Endothelial cell of umbilical vein (primary cell): ENCODE data around the gene APBA3. TPM values are rescaled to one million over a fixed set of nuclear protein-coding genes. Genes with fewer than 3 reads are reported as not detected.

Experiments
- BruUV-seq: library from RNA; stranded (reverse); fragments of 400-500 nt; replicated peaks from 2 replicates; lab custom pipeline; 2021; lab: Mats Ljungman, UMichigan
- CTCF ChIA-PET: fragments of 300-600, 350-600 bp; sonication (Branson Sonifier 250); formaldehyde crosslinking; loops from one replicate; lab custom pipeline; 2021; ENCODE audit warnings: antibody characterized with exemption, inconsistent platforms; lab: Charles Lee
- POLR2A ChIA-PET: fragments of 300-600, 350-600 bp; sonication (Branson Sonifier 250); formaldehyde crosslinking; loops from one replicate; lab custom pipeline; 2021; ENCODE audit warnings: antibody characterized with exemption, inconsistent platforms; lab: Charles Lee
- DNase-seq: peaks from one replicate; pipeline ENCODE4 v3.0.0-alpha.2; 2011; ENCODE audit warnings: low read depth, low spot score
- FAIRE-seq: peaks from 2 replicates; lab custom pipeline; 2011; peaks lifted over from hg19 to GRCh38; lab: Jason Lieb, UNC
- H2AFZ ChIP-seq: 2 replicates; pipeline ENCODE4 v1.6.0; 2012; ENCODE audit warnings: low read depth, low read length, control low read depth, inconsistent platforms
- H3K27ac ChIP-seq: 2 replicates; pipeline ENCODE4 v1.5.1; 2011; ENCODE audit warnings: low read depth, mild to moderate bottlenecking, control low read depth, low read length, moderate library complexity; ENCODE audit not compliant: insufficient read depth
- H3K27me3 ChIP-seq, 2 experiments: 2 replicates each; pipeline versions ENCODE4 v1.6.0 to v1.6.1; 2011; ENCODE audit warnings: low read length in 2 of 2, mixed read lengths in 1 of 2; ENCODE audit not compliant: control insufficient read depth in 2 of 2, insufficient read depth in 2 of 2
- H3K36me3 ChIP-seq, 2 experiments: 2 replicates in 1 of 2; 3 replicates in 1 of 2; pipeline ENCODE4 v1.5.1; 2011; ENCODE audit warnings: low read length in 2 of 2, mild to moderate bottlenecking in 1 of 2, moderate library complexity in 1 of 2; ENCODE audit not compliant: control insufficient read depth in 2 of 2, insufficient read depth in 2 of 2; ENCODE audit errors: extremely low read depth in 1 of 2
- H3K4me1 ChIP-seq: 3 replicates; pipeline ENCODE4 v1.5.1; 2011; ENCODE audit warnings: mild to moderate bottlenecking, low read length; ENCODE audit not compliant: control insufficient read depth, insufficient read depth; ENCODE audit errors: extremely low read depth
- H3K4me2 ChIP-seq: 2 replicates; pipeline ENCODE4 v1.6.1; 2011; ENCODE audit warnings: low read length, control low read depth, mixed read lengths; ENCODE audit not compliant: insufficient read depth
- H3K4me3 ChIP-seq, 3 experiments: fragments of 200-600 bp in 1 of 3; sonication (generic), shearing (Covaris generic) in 1 of 3; replicated peaks in 1 of 3; 2 replicates each; pipeline ENCODE4 v1.5.1; 2011 to 2016; ENCODE audit warnings: control low read depth in 3 of 3, low read length in 3 of 3, mild to moderate bottlenecking in 2 of 3, inconsistent platforms in 1 of 3, low read depth in 1 of 3, moderate library complexity in 1 of 3; ENCODE audit not compliant: insufficient read depth in 1 of 3
- H3K79me2 ChIP-seq: 2 replicates; pipeline ENCODE4 v1.6.0; 2012; ENCODE audit warnings: low read length, inconsistent platforms; ENCODE audit not compliant: control insufficient read depth, insufficient read depth
- H3K9ac ChIP-seq: replicated peaks from 2 replicates; pipeline ENCODE3; 2011; ENCODE audit warnings: low read length, control low read depth; ENCODE audit not compliant: insufficient read depth; ENCODE audit errors: extremely low read depth
- H3K9me1 ChIP-seq: replicated peaks from 3 replicates; pipeline ENCODE4 v1.6.0; 2011; ENCODE audit warnings: mild to moderate bottlenecking, low read length; ENCODE audit not compliant: control insufficient read depth, insufficient read depth; ENCODE audit errors: extremely low read depth
- H3K9me3 ChIP-seq: replicated peaks from 2 replicates; pipeline ENCODE4 v1.5.1; 2012; ENCODE audit warnings: low read length, inconsistent platforms; ENCODE audit not compliant: control insufficient read depth, insufficient read depth
- H4K20me1 ChIP-seq: replicated peaks from 2 replicates; pipeline ENCODE3; 2011; ENCODE audit warnings: mild to moderate bottlenecking, low read length; ENCODE audit not compliant: control insufficient read depth, insufficient read depth; ENCODE audit errors: extremely low read depth
- EZH2 ChIP-seq: IDR thresholded peaks from 2 replicates; pipeline ENCODE4 v1.6.1; 2012; ENCODE audit warnings: borderline replicate concordance, low read depth, mild to moderate bottlenecking, moderate library complexity, low read length, inconsistent platforms; ENCODE audit not compliant: severe bottlenecking
- FOS ChIP-seq: IDR thresholded peaks from 2 replicates; pipeline ENCODE4 v1.6.1; 2011; ENCODE audit warnings: mild to moderate bottlenecking, low read length, moderate library complexity, borderline replicate concordance; ENCODE audit not compliant: insufficient read depth
- GATA2 ChIP-seq: IDR thresholded peaks from 2 replicates; pipeline ENCODE4 v1.7.0; 2011; ENCODE audit warnings: low read depth, mild to moderate bottlenecking, moderate library complexity, mixed read lengths, low read length; ENCODE audit not compliant: insufficient read length, insufficient read depth
- JUN ChIP-seq: IDR thresholded peaks from 2 replicates; pipeline ENCODE4 v1.6.1; 2011; ENCODE audit warnings: borderline replicate concordance, low read depth; ENCODE audit not compliant: insufficient read length, insufficient read depth
- MYC ChIP-seq: IDR thresholded peaks from one replicate; pipeline ENCODE4 v1.6.1; 2011; ENCODE audit warnings: mild to moderate bottlenecking, low read depth, low read length
- POLR2A ChIP-seq: IDR thresholded peaks from 2 replicates; pipeline ENCODE4 v1.6.1; 2012; ENCODE audit warnings: low read depth, mild to moderate bottlenecking, control low read depth, low read length
- POLR2AphosphoS5 ChIP-seq: IDR thresholded peaks from 2 replicates; pipeline ENCODE4 v1.6.1; 2012; ENCODE audit warnings: low read depth, mild to moderate bottlenecking, control low read depth, low read length, moderate library complexity; ENCODE audit not compliant: insufficient read depth
- dilution Hi-C: fragments of 300-500 bp; cut with MboI; formaldehyde crosslinking; loops from one replicate; pipeline ENCODE4 v1.15.0; 2019; ENCODE audit warnings: low sequenced_read_pairs; ENCODE audit not compliant: extremely low pct_ligation_motif_present
- intact Hi-C: fragments of 100-400 bp; cut with micrococcal nuclease; formaldehyde crosslinking; loops from one replicate; pipeline ENCODE4 v1.10.0; 2022
- polyA plus RNA-seq, 4 experiments: library from polyadenylated mRNA; depleted of rRNA in 3 of 4; stranded (reverse) in 3 of 4; unstranded in 1 of 4; fragments of >200 nt; gene quantifications; 2 replicates each; pipeline versions ENCODE4 v1.2.1 to v1.2.3, GENCODE V29; 2011 to 2012; ENCODE audit warnings: missing spikeins in 1 of 4
- total RNA-seq: library from RNA; stranded (reverse); gene quantifications from 2 replicates; pipeline ENCODE4 v1.2.3, GENCODE V29; 2021
- TF ChIP-seq, protein P1 (sequence below): IDR thresholded peaks from 2 replicates; pipeline ENCODE4 v1.6.1; 2011; ENCODE audit not compliant: insufficient read depth, insufficient read length
- TF ChIP-seq, protein P2 (sequence below), 2 donors: IDR thresholded peaks; 1 replicate in 1 of 2; 2 replicates in 1 of 2; pipeline ENCODE4 v1.5.1; 2011; ENCODE audit warnings: low read length in 2 of 2, mild to moderate bottlenecking in 2 of 2, moderate library complexity in 2 of 2, control low read depth in 1 of 2, inconsistent platforms in 1 of 2, low read depth in 1 of 2; ENCODE audit not compliant: insufficient read depth in 1 of 2; ENCODE audit errors: extremely low read depth in 1 of 2

The APBA3 gene
- total and polyA plus RNA-seq, 2 donors (not counting 3 experiments of a cell fraction or from before 2014, with no cell fraction given): 23.4 to 25.1 TPM

DNA sequence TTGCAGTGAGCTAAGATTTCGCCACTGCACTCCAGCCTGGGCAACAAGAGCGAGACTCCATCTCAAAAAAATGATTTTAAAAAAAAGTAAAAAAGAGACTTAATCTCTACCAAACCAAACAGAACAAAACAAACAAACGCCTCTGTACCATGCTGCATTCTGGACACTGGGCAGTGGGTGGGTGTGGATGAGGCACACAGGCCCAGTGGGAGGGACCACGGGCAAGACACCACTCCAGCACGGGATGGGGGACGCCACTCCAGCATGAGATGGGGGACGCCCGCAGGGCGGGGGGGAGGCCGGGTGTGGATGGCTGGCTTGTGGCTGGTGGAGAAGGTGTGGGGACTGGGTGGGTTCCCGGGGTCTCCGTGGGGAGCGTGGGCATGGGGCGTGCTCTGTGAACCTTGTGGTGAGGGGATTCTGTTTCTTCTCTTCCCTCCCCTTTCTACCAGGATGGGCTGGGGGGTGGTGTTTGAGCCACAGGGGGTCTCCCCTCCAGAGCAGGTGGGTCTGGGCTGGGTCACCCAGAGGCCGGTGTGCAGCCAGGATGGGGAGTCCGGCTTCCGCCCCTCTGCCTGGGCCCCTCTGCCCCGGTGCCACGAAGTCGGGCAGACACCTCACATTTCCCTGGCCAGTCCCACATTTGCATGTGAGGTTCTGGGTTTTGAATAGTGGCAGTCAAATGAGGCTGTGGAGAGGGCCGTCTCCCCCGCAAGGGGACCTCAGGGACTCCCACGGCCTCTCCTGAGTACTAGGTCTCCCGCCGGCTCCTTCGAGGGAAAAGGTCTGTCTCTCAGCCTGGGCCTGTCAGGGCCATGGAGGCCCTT, 48.6 kb upstream of the APBA3 start:
- CTCF ChIA-PET: interaction anchor here (0.6 to 3.8 kb wide), 3 partner anchors 12 to 39 kb away, joined by 4 to 22 read pairs (median 6); no protein-coding TSS in a partner anchor
- dilution Hi-C loops: no loop called here
- H4K20me1 ChIP-seq: no peaks in the 10 kb centered on the region

More for the DNA sequence above, 48.6 kb upstream of the APBA3 start:
- Histone ChIP-seq H3K9ac (no peak overlapping the region), H3K79me2 (no peaks in the 10 kb centered on the region), H3K9me1 (no peaks in the 10 kb centered on the region), H3K4me2 (no peak overlapping the region), H3K4me3 (no peak overlapping the region), H3K4me1 (no peaks in the 10 kb centered on the region), H3K36me3 (no peaks in the 10 kb centered on the region), H3K27ac (no peak overlapping the region), H3K9me3 (no peaks in the 10 kb centered on the region), H2AFZ (no peak overlapping the region), H3K27me3 (no peaks in the 10 kb centered on the region)
- intact Hi-C loops: no loop called here
- TF ChIP-seq, protein P1, sequence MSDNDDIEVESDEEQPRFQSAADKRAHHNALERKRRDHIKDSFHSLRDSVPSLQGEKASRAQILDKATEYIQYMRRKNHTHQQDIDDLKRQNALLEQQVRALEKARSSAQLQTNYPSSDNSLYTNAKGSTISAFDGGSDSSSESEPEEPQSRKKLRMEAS: no peak
- no peak for TF ChIP-seq POLR2AphosphoS5
- no peak for TF ChIP-seq GATA2
- no peak for TF ChIP-seq POLR2A
- TF ChIP-seq, protein P2, sequence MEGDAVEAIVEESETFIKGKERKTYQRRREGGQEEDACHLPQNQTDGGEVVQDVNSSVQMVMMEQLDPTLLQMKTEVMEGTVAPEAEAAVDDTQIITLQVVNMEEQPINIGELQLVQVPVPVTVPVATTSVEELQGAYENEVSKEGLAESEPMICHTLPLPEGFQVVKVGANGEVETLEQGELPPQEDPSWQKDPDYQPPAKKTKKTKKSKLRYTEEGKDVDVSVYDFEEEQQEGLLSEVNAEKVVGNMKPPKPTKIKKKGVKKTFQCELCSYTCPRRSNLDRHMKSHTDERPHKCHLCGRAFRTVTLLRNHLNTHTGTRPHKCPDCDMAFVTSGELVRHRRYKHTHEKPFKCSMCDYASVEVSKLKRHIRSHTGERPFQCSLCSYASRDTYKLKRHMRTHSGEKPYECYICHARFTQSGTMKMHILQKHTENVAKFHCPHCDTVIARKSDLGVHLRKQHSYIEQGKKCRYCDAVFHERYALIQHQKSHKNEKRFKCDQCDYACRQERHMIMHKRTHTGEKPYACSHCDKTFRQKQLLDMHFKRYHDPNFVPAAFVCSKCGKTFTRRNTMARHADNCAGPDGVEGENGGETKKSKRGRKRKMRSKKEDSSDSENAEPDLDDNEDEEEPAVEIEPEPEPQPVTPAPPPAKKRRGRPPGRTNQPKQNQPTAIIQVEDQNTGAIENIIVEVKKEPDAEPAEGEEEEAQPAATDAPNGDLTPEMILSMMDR (IDR thresholded peaks at IDR 0.05; ENCODE audit: extremely low read depth in 1 of 2, insufficient read depth in 1 of 2, low read depth in 1 of 2, low read length in 2 of 2): no peak
- no peak for TF ChIP-seq FOS
- TF ChIP-seq EZH2: no peak
- TF ChIP-seq MYC: no peak
- no peak for TF ChIP-seq JUN
- BruUV-seq: no TSS peak
- FAIRE-seq (no peak), DNase-seq (no peak)
- POLR2A ChIA-PET: no interaction called here
